HepG2 (cell line): Measurements from ENCODE around the gene ADGRG4. TPM values are rescaled to one million over a fixed set of nuclear protein-coding genes. Genes with fewer than 3 reads are reported as not detected.

Experiments used
- ATAC-seq: fragments of 200-7000 bp; cut with Tn5 transposase; 3 replicates; pipeline ENCODE4 v1.9.1; 2020; ENCODE audit warnings: mild to moderate bottlenecking, moderate library complexity
- BruUV-seq: library from RNA; stranded (reverse); fragments of 400-500 nt; replicated peaks from 2 replicates; lab custom pipeline; 2021; lab: Mats Ljungman, UMichigan
- CTCF ChIA-PET: fragments of 300-600 bp; formaldehyde crosslinking; extraction: SDS; loops from one replicate; lab custom pipeline; 2021; ENCODE audit warnings: low total read pairs, inconsistent platforms, low intra/inter-chr PET ratio; lab: Yijun Ruan, JAX
- POLR2A ChIA-PET: fragments of 350-600 bp; sonication (Branson Sonifier 250); formaldehyde crosslinking; loops from one replicate; lab custom pipeline; 2020; ENCODE audit warnings: antibody characterized with exemption, inconsistent platforms; lab: Yijun Ruan, JAX
- DNase-seq: peaks from one replicate; pipeline ENCODE4 v3.0.0-alpha.2; 2015; ENCODE audit warnings: low spot score
- FAIRE-seq: peaks from 3 replicates; lab custom pipeline; 2011; peaks lifted over from hg19 to GRCh38; lab: Jason Lieb, UNC
- H2AFZ ChIP-seq: one replicate; pipeline ENCODE4 v1.6.1; 2011; ENCODE audit warnings: low read length, inconsistent platforms
- H3K27ac ChIP-seq: fragments of 300-600 bp; 3 replicates; pipeline ENCODE4 v1.8.0; 2011; ENCODE audit warnings: mixed run types, mild to moderate bottlenecking, mixed read lengths, low read length, inconsistent platforms; ENCODE audit not compliant: insufficient read depth; ENCODE audit errors: extremely low read length
- H3K27me3 ChIP-seq, 2 experiments: fragments of 200-600 bp in 1 of 2; 2 replicates in 1 of 2; 3 replicates in 1 of 2; pipeline versions ENCODE4 v1.6.0 to v1.8.0; 2011; ENCODE audit warnings: low read length in 2 of 2, mild to moderate bottlenecking in 2 of 2, moderate library complexity in 2 of 2, inconsistent platforms in 1 of 2; ENCODE audit not compliant: insufficient read depth in 2 of 2, control insufficient read depth in 1 of 2
- H3K36me3 ChIP-seq, 2 experiments: fragments of 200-600 bp in 1 of 2; replicated peaks in 1 of 2; 2 replicates in 1 of 2; 3 replicates in 1 of 2; pipeline versions ENCODE4 v1.5.1 to v1.8.0; 2011; ENCODE audit warnings: low read length in 2 of 2, inconsistent platforms in 1 of 2; ENCODE audit not compliant: insufficient read depth in 2 of 2, control insufficient read depth in 1 of 2
- H3K4me1 ChIP-seq: 2 replicates; pipeline ENCODE4 v1.5.1; 2012; ENCODE audit warnings: low read length, inconsistent platforms; ENCODE audit not compliant: insufficient read depth
- H3K4me2 ChIP-seq: 2 replicates; pipeline ENCODE4 v1.6.0; 2011; ENCODE audit warnings: low read depth, low read length, inconsistent platforms
- H3K4me3 ChIP-seq, 3 experiments: fragments of 200-600 bp in 1 of 3; sonication (generic), shearing (Covaris generic) in 1 of 3; replicated peaks in 1 of 3; 2 replicates each; pipeline ENCODE4 v1.5.1; 2011 to 2016; ENCODE audit warnings: low read length in 3 of 3, inconsistent platforms in 2 of 3, low read depth in 2 of 3, mild to moderate bottlenecking in 2 of 3, control low read depth in 1 of 3, mixed read lengths in 1 of 3; ENCODE audit not compliant: insufficient read depth in 1 of 3
- H3K79me2 ChIP-seq: one replicate; pipeline ENCODE4 v1.6.1; 2011; ENCODE audit warnings: low read length, inconsistent platforms; ENCODE audit not compliant: insufficient read depth
- H3K9ac ChIP-seq: 2 replicates; pipeline ENCODE4 v1.6.0; 2011; ENCODE audit warnings: mild to moderate bottlenecking, low read depth, low read length, inconsistent platforms; ENCODE audit not compliant: insufficient read depth
- H3K9me3 ChIP-seq: 2 replicates; pipeline ENCODE4 v1.5.1; 2012; ENCODE audit warnings: mild to moderate bottlenecking, low read length
- H4K20me1 ChIP-seq: 2 replicates; pipeline ENCODE4 v1.6.0; 2011; ENCODE audit warnings: inconsistent platforms, mild to moderate bottlenecking, low read length, moderate library complexity; ENCODE audit not compliant: insufficient read depth
- CERS6 ChIP-seq: sonication (generic); formaldehyde crosslinking; IDR thresholded peaks from 2 replicates; pipeline ENCODE4 v1.5.0; 2020; ENCODE audit warnings: missing genetic modification reagents
- FOXO4 ChIP-seq: sonication (generic); formaldehyde crosslinking; conservative IDR thresholded peaks from 2 replicates; pipeline ENCODE4 v1.8.1; 2023; ENCODE audit warnings: missing genetic modification reagents
- MYNN ChIP-seq: sonication (generic); formaldehyde crosslinking; IDR thresholded peaks from 2 replicates; pipeline ENCODE4 v1.4.0; 2020; ENCODE audit warnings: mild to moderate bottlenecking, low read depth, missing genetic modification reagents
- PHF8 ChIP-seq: sonication (generic); formaldehyde crosslinking; IDR thresholded peaks from 2 replicates; pipeline ENCODE4 v1.5.0; 2020; ENCODE audit warnings: missing genetic modification reagents
- REPIN1 ChIP-seq: sonication (generic); formaldehyde crosslinking; IDR thresholded peaks from 2 replicates; pipeline ENCODE4 v1.8.0; 2022; ENCODE audit warnings: missing genetic modification reagents, low read depth, mild to moderate bottlenecking, borderline replicate concordance
- TERF1 ChIP-seq: sonication (generic); formaldehyde crosslinking; IDR thresholded peaks from 2 replicates; pipeline ENCODE4 v1.8.0; 2022; ENCODE audit warnings: mild to moderate bottlenecking, missing genetic modification reagents, moderate library complexity
- ZNF567 ChIP-seq: sonication (generic); formaldehyde crosslinking; IDR thresholded peaks from 2 replicates; pipeline ENCODE4 v1.8.1; 2023; ENCODE audit warnings: mild to moderate bottlenecking, missing genetic modification reagents, borderline replicate concordance
- ZSCAN22 ChIP-seq: sonication (generic); formaldehyde crosslinking; IDR thresholded peaks from 2 replicates; pipeline ENCODE4 v1.4.0; 2020; ENCODE audit warnings: mild to moderate bottlenecking, missing genetic modification reagents
- WGBS: methylation state at CpG from one replicate; pipeline ENCODE4 v1.1.6; 2017; ENCODE audit warnings: low lambda C conversion rate; 5-methylcytosine and 5-hydroxymethylcytosine counted together
- in situ Hi-C: cut with HindIII; loops from 2 replicates; pipeline ENCODE4 v1.10.0; 2017; ENCODE audit warnings: low pct_unique_long_range_greater_than_20kb; ENCODE audit not compliant: extremely low pct_ligation_motif_present
- intact Hi-C: fragments of 100-400 bp; cut with micrococcal nuclease; formaldehyde crosslinking; loops from one replicate; pipeline ENCODE4 v1.10.0; 2022; ENCODE audit not compliant: unreplicated experiment
- polyA plus RNA-seq, 8 experiments: library from polyadenylated mRNA; depleted of rRNA in 3 of 8; stranded (reverse) in 7 of 8; unstranded in 1 of 8; fragments of >200 nt; fragmentation: Illumina TruSeq in 4 of 8; extraction: Trizol in 4 of 8; gene quantifications; 2 replicates each; pipeline versions ENCODE4 v1.2.1 to v1.2.3, GENCODE V29; 2011 to 2016; ENCODE audit warnings: low read depth in 4 of 8, missing spikeins in 1 of 8, mixed read lengths in 1 of 8; ENCODE audit not compliant: insufficient read depth in 1 of 8
- total RNA-seq, 5 experiments: library from RNA; depleted of rRNA; stranded (reverse); fragments of >200 nt; fragmentation: Illumina TruSeq; extraction: Trizol; gene quantifications; 2 replicates each; pipeline ENCODE4 v1.2.3, GENCODE V29; 2016; ENCODE audit warnings: low read depth in 1 of 5

Gene ADGRG4
- total and polyA plus RNA-seq, 2 of the 13 experiments (the other 11 are each of a cell fraction or from before 2014, with no cell fraction given) = not detected

- H3K9ac ChIP-seq = no peak within 1 kb of the TSS
- no peak for TF ChIP-seq FOXO4
- no peak for TF ChIP-seq MYNN (CRISPR knock-in tag)
- TF ChIP-seq ZNF567 (CRISPR knock-in tag) = no peak
- TF ChIP-seq REPIN1 = no peak
- no peak for TF ChIP-seq ZSCAN22 (CRISPR knock-in tag)
- no peak for TF ChIP-seq CERS6
- no peak for TF ChIP-seq TERF1 (CRISPR knock-in tag)
- no peak for TF ChIP-seq PHF8 (CRISPR knock-in tag)
- TF ChIP-seq, all 625 proteins: peak for 0
- ATAC-seq (no peak), DNase-seq (no peak), FAIRE-seq (no peak)
- no peaks in the 10 kb centered on the region for H4K20me1 ChIP-seq
- no peaks in the 10 kb centered on the region for H3K9me3 ChIP-seq
- 93% methylated on average over 5 of the region's 73 CpGs for WGBS
- ChIA-PET POLR2A (no interaction called here), CTCF (no interaction called here)
- no peak within 1 kb of the TSS for H3K4me3 ChIP-seq
- no peak within 1 kb of the TSS for H2AFZ ChIP-seq
- H3K36me3 ChIP-seq = no peaks in the 10 kb centered on the region
- no peak within 1 kb of the TSS for H3K4me2 ChIP-seq
- in situ Hi-C loops = no loop called here
- H3K4me1 ChIP-seq = no peaks in the 10 kb centered on the region
- H3K27me3 ChIP-seq = no peaks in the 10 kb centered on the region
- intact Hi-C loops = no loop called here
- no peaks in the 10 kb centered on the region for H3K79me2 ChIP-seq
- H3K27ac ChIP-seq = no peak within 1 kb of the TSS
- no TSS peak for BruUV-seq
Measured at GRCh38 chrX:136251041-136251991, 49.4 kb upstream of the ADGRG4 start, which contains the start of gene MAP7D3. Gene MAP7D3 (minus strand): TSS chrX:136251400. CDS start chrX:136251358, 42 bp downstream.
